Hematopoietic multipotent progenitor cell treated with erythropoietin and hydrocortisone succinate and interleukin-3 and kit ligand, for 6 days (in vitro differentiated cells): ENCODE measurements around the gene ALAS1.

ENCODE experiments used
- DNase-seq: peaks from one replicate; pipeline ENCODE4 v3.0.0-alpha.2; 2015

ALAS1 gene

GRCh38 chr3:52223449-52224408, 25.8 kb downstream of the ALAS1 start:
- DNase-seq: no peak

DNA sequence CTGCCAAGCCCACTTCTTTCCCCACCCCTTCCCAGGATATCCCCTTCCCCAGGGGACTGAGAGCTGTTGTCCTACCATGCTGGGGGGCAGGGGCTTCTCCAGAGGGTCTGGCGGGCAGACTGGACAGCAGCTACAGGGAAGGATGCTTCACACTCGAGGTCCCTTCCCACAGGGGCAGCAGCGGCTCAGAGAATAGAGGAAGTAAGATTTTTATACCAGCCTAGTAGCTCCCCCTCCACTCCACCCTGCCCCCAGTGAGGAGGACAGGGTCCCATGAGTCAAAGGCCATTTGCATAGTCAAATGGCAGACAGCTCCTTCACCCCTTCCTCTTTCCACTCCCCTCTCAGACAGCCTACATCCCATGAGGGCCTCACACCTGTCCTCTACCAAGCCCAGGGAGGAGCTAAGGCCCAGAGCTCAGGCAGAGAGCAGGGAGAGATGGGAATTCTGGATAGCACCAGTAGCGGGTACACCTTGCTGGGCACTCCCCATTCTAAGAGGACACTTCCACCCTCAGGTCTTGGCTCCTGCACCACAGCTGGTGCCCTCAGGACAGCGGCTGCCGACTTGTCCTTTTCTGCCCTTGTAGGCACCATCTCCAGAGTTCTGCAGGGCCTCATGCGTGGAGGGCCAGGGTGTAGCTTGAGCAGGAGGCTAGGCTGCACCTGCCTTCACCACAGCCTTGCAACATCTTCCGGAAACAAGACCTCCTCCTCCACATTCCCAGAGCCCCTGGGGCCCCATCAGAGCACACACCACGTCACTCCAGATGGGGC, 27.7 kb downstream of the ALAS1 start, which contains the start of gene TLR9:
TLR9 (minus strand) TSS at position 194 of the 777 bp plus-strand sequence; CDS start at position 78, 116 bp downstream.
- peak; percentile 59 for DNase-seq

GRCh38 chr3:52226229-52226817, 28.4 kb downstream of the ALAS1 start:
- DNase-seq: no peak

DNA sequence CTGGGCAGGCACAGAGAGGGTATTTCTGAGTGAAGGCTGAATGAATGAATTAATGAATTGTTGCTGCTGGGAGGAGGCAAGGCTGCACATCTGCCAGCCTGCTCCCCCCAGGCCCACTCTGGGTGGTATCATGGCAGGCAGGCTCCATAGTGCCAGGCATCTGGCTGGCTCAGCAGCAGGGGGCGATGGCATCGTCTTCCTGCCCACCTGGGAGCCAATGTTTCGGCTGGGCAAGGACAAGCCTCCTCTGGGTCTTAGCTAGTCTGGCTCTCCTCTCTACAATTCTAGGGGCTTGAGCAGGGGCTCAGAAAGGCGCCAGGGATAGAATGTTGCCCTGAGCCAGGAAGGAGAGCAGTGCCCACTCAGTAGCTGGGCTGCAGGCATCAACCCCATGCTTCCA, 29.2 kb downstream of the ALAS1 start:
- DNase-seq: no peak

- DNase-seq: no peak
Measured at GRCh38 chr3:52227766-52228165, 29.8 kb downstream of the ALAS1 start.

DNA sequence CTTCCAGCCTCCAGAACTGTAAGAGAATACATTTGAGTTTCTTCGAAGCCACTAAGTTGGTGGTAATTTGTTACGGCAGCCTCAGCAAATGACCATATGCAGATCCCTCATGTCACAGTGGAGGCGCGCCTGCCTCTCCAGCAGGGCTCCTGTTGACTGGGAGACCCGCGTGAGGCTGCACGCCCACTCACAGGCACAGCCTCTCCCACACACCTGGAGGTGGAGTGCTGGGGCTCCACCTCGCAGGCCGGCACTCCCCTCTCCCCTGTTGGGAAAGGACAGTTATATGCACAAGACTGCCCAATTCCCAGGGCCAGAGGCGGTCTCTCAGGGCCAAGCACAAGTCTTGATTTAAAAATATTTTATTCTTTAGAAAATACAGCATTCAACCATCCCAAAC, 30.3 kb downstream of the ALAS1 start:
- no peak for DNase-seq

DNA sequence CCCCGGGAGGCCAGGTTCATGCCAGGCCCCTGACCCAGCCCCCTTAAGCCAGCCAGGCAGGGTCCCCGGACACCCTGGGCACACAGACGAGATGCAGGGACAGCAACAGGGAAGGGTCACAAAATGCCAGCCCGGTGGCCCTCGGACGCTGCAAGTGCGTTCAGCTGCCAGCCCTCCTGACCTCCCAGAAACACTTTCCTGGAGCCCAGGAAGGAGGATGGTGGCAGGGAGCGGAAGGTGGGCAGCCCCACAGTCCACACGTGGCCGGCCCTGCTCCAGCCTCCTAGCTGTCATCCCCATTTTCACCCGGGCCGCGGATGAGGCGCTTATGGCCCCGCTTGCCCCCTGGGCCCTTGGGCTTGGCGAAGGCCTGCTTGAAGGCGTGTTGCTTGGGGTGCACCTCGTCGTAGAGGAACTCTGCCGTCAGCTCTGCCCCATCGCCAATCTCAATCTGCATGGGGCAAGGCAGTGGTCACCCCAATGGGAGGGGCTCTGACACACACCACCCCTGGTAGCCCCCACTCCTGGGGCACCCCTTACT, 30.9 kb downstream of the ALAS1 start:
- no peak for DNase-seq

- DNase-seq: no peak
Measured at GRCh38 chr3:52229656-52230055, 31.7 kb downstream of the ALAS1 start.

DNA sequence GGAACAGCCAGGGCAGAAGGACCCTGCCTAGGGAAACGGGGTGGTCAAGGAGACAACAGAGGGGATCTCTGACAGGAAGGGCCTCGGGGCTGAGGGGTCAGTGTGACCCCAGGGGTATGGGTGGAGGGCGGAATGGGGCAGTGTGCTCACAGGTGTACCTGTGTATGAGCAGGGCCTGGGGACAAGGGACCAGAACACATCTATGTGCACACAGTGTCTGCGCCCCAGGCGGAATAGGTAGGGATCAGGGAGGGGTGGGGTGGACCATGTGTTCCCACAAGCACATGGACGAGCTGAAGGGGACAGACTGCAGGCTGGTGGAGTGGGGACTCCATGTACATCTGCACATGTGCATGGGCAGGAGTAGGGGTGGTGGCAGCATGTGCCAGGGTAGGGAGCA, 32.5 kb downstream of the ALAS1 start:
- no peak for DNase-seq

- no peak for DNase-seq
Measured at GRCh38 chr3:52230889-52231499, 33.0 kb downstream of the ALAS1 start.

DNA sequence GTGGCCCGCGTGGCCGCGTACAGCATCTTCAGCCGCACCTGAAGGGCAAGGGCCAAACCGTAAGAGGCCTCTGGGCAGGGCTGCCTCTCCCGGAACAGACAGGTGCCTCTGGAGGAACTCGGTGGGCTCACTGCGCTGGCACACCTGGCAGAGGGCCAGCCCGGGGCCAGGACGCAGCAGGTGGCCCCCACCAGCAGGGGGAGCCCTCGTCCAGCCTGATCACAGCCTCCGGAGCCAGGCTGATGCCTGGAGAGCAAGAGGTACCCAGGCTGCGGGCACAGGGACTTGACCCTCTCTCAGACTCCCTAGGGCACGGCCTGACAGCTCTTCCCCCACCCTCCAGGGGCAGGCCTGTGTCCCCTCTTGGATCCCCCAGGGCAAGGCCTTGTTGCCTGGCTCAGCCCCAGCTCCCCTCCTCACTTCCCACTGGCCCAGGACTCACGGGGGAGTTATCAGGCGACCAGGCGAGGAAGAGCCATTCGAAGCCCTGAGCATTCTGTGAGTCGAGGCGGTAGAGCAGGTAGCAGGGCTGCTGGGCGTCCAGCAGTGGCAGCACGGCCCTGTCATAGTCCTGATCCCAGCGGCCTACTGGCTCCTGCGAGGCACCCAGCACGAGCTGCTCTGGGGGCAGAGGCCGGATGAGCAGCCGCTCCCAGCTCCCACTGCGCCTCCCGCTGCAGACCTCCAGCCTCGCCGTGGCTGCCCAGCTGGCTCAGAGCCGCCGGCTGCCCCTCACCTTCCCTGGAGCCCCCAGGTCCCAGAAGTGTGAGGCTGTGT, 33.7 kb downstream of the ALAS1 start:
- DNase-seq: peak; percentile 90

DNA sequence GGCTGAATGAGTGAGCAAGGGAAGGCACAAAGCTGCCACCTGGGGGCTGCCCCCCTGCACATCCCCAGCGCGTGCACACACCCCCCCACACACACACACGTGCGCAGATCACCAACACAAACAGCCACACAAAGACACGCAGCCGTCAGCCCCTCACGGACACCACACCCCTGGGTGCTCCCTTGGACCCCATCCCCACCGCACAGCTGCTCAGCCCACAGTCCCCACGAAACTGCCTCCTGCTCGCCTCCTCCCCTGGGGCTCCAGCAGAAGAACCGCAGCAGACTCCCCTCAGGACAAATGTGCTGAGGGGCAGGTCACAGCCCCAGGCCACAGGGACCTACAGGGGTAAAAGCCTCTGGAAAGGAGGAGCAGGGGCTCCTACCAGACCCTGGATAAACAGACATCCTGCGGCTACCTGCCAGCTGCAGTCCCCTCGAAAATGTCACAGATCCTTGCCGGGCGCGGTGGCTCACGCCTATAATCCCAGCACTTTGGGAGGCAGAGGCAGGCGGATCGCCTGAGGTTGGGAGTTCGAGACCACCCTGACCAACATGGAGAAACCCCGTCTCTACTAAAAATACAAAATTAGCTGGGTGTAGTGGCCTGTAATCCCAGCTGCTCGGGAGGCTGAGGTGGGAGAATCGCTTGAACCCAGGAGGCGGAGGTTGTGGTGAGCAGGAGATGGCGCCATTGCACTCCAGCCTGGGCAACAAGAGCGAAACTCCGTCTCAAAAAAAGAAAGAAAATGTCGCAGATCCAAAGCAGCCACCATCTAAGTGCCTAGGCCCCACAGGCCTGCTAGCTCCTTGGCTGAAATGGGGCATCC, 34.5 kb downstream of the ALAS1 start:
- DNase-seq: no peak

DNA sequence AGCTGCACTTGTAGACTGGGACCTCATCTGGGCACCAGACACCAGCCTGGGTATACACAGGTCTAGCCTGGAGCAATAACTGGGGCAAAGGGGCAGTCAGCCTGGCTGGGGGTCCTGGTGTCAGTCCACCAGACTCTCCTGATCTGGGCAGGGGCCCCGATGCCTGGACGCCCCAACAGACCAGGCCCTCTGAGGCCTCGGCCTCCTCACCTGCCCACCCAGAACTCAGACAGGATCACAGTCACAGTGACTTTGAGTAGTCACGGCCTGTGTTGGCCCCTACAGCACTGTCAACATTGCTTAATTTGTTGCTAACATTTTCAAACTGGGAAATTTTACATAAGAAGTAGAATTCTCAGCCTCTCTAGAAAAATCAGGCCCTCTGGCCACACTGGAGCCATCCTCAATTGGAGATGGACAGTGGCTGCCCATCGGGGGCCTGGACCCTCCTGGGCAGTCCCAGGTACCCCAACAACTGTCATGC, 35.2 kb downstream of the ALAS1 start:
- no peak for DNase-seq

DNA sequence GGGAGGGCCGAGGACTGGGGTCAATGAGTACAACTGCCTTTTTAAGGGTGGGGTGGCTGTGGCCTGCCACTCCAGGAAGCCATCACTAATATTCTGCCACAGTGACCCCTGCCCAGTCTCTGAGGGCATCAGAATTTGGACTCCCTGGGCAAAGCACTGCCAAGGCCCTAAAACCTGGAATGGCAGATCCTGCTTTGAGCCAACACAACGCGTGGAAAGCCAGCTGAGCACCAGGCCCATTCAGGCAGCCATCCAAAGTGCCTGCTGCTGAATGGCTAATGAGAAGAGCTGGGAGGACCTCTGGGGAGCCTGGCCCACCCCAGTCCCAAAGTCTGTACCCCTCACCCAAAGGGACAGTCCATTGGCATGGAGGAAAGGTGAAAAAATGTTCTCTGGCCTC, 36.0 kb downstream of the ALAS1 start:
- DNase-seq: no peak

- DNase-seq: no peak
Measured at GRCh38 chr3:52234516-52235447, 36.8 kb downstream of the ALAS1 start.

DNA sequence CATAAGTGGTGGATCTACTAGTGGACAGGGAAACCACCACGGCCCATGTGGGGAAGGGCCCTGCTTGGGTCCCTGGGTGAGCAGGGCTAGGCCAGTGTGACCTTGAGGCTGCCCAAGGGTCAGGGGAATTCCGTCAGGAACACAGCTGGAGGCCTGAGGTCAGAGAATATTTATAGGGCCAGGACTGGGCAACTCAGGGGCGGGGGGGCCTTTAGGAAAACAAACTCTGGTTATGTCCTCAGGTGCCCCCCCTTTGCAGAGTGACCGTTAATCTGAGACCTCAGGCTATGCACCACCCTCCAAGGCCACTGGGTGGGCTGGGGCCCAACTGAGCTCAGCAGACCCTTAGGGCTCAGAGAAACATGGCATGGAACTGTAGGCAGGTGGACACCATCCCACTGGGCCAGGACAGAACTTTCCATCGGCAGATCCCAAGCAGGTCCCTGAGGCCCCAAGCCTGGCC, 38.5 kb downstream of the ALAS1 start:
- no peak for DNase-seq

- DNase-seq: no peak
Measured at GRCh38 chr3:52237006-52237656, 39.2 kb downstream of the ALAS1 start.

- peak; percentile 46 for DNase-seq
Measured at GRCh38 chr3:52237657-52238172, 39.8 kb downstream of the ALAS1 start.
